Omental fat pad (tissue), 4 donors: ENCODE data around the gene DMRTA2. TPM values are rescaled to one million over a fixed set of nuclear protein-coding genes. Genes with fewer than 3 reads are reported as not detected.

ENCODE experiments used
- ATAC-seq: fragments of 150-250 bp; one replicate; pipeline ENCODE4 v1.9.1; 2016; ENCODE audit warnings: mild to moderate bottlenecking, moderate library complexity; ENCODE audit not compliant: low FRiP score
- DNase-seq: peaks from one replicate; pipeline ENCODE4 v3.0.0-alpha.2; 2019; ENCODE audit warnings: low spot score
- total RNA-seq, 4 donors: library from RNA; depleted of rRNA; stranded (reverse); fragments of >200 nt; gene quantifications; one replicate each; pipeline ENCODE4 v1.1.0, GENCODE V29; 2016
- TF ChIP-seq, protein P1 (sequence below), 3 donors: fragments of 450-650 bp; IDR thresholded peaks; one replicate each; pipeline ENCODE4 v1.5.1; 2016 to 2017; ENCODE audit warnings: antibody characterized with exemption in 3 of 3, mild to moderate bottlenecking in 3 of 3, moderate library complexity in 2 of 3

The DMRTA2 gene
- total RNA-seq, 4 donors from 2014 or later, result not detected

DNA sequence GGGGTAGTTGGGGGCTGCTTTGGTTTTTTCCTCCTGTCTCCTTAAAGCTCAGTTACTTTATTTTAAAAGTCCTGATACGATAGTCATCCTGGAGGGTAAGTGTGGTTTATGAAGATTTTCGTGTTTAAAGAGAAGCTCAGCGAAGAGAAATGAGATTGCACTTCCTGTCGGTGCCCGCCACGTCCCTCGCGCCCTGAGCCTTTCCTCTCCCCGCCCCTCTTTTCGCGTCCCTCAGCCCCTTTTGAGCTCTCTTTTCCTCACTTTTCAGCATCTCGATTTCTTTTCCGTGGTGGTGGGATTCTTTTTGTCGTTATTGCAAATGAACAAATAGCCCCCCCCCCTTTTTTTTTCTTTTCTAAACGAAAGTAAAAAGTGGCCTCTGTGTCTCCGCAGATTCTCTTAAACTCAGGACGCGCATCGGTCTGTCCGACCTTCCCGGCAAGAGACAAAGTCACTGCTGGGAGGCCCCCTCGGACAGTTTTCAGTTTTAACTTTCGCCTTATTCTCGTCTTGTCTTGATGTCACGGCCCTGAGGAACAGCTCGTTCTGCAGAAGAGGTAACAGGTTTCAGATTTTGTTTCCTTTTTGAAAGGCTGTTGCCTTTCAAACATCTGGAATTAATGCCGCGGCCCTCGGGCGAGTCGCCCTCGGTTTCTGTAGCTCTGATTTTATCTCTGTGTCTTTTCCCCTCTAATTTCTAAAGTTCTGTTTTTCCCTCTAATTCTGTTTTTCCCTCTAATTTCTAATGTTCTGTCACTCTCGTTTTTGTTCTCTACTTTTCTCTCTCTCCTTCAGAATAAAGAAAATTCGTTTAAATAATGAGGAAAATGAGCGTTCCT lies 1.0 kb upstream of the DMRTA2 start:
- ATAC-seq, result no peak
- no peak for DNase-seq

DNA sequence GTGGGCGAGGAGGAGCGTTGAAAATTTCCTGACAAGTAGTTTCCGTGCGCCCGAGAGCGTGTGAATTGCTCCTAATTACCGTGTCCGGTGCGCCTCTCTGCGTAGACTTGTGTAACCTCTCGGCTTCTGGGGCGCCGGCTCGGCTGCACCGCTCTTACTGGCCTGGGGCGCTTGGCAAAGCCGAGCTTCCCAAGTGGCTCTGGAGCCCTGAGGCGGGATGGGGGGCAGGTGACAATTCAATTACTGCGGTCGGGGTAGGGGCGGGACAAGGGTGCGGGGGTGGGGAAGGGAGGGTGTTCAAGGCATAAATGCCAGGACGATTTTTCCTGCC lies 392 bp upstream of the DMRTA2 start:
- DNase-seq (no peak), ATAC-seq (no peak)
- TF ChIP-seq, protein P1, sequence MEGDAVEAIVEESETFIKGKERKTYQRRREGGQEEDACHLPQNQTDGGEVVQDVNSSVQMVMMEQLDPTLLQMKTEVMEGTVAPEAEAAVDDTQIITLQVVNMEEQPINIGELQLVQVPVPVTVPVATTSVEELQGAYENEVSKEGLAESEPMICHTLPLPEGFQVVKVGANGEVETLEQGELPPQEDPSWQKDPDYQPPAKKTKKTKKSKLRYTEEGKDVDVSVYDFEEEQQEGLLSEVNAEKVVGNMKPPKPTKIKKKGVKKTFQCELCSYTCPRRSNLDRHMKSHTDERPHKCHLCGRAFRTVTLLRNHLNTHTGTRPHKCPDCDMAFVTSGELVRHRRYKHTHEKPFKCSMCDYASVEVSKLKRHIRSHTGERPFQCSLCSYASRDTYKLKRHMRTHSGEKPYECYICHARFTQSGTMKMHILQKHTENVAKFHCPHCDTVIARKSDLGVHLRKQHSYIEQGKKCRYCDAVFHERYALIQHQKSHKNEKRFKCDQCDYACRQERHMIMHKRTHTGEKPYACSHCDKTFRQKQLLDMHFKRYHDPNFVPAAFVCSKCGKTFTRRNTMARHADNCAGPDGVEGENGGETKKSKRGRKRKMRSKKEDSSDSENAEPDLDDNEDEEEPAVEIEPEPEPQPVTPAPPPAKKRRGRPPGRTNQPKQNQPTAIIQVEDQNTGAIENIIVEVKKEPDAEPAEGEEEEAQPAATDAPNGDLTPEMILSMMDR (IDR thresholded peaks at IDR 0.05), result no peak

More for the DNA sequence above, 1.0 kb upstream of the DMRTA2 start:
- TF ChIP-seq, protein P1 (IDR thresholded peaks at IDR 0.05), result no peak

DNA sequence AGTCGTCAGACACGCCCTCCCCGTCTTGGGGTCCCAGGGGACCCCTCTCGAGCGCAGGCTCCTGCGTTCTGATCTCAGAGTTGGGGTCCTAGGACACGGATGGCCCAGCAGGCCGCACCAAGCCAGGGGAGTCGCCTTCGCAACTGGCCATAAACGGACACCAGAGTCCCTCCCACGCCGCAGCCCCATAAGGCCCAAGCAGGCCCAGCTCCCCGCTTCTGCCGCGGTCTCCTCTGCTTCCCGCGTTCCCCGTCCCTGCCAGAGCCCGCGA lies 633 bp downstream of the DMRTA2 start:
- ATAC-seq (no peak), DNase-seq (no peak)
- TF ChIP-seq, protein P1 (IDR thresholded peaks at IDR 0.05), result no peak

DNA sequence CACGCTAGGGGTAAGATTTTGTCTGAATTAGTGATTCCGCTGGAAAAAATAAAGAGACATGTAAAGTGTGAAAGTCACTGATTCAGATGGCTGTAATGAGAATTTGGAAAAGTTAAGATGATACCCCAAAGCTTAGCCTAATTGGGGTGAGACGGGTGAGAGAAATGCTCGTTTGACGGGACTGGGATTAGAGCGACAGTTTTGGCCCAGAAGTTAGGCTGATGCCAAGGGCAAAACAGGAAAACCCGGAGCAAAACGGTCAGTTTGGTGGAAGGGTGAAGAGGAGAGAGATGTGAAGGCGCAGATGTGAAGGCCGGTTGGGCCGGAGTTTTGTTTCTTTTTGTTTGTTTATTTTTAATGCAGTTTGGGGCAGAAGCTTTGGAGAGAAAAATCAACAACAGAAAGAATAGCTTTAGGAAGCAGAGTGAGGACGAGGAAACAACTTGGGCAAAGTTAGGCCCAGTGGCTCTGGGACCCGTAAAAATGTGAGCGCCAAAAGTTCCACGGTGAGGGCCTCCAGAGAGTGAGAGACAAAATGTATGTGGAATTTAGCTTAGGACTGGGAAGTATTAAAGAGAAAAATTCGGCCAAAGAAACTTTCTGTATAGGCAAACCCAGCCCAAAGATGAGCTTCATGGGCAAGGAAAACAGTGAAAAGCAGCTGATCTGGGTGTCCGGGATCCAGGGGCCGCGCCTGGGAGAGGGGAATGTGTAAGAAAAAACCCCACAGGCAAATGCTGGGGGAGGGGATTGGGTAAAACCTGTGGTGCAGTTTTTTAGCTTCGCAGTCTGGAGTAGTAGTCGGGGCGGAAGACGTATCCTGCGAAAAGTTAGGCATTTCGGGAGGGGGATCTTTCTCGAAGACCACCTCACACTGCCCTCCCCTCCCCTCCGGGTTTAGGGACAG lies 1.2 kb downstream of the DMRTA2 start:
- TF ChIP-seq, protein P1 (IDR thresholded peaks at IDR 0.05), result no peak
- ATAC-seq, result no peak
- no peak for DNase-seq

DNA sequence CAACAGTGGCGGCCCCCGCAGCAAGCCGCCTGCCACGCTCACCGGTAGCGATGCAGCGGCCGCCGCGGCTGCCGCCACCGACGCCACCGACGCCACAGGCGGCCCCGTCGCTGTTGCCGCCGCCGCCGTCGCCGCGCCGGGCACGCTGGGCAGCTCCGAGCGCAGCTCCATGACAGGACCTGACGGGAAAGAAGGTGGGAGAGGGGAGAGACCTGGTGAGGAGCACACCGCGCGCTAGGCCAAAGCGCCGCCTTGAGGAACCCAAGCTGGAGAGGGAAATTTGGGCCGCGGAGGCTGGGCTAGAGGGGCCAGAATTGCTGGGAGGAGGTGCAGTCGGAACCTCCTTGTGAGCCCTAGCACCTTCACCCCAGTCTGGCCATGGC lies 1.9 kb downstream of the DMRTA2 start:
- TF ChIP-seq, protein P1 (IDR thresholded peaks at IDR 0.05), result no peak
- no peak for ATAC-seq
- no peak for DNase-seq

DNA sequence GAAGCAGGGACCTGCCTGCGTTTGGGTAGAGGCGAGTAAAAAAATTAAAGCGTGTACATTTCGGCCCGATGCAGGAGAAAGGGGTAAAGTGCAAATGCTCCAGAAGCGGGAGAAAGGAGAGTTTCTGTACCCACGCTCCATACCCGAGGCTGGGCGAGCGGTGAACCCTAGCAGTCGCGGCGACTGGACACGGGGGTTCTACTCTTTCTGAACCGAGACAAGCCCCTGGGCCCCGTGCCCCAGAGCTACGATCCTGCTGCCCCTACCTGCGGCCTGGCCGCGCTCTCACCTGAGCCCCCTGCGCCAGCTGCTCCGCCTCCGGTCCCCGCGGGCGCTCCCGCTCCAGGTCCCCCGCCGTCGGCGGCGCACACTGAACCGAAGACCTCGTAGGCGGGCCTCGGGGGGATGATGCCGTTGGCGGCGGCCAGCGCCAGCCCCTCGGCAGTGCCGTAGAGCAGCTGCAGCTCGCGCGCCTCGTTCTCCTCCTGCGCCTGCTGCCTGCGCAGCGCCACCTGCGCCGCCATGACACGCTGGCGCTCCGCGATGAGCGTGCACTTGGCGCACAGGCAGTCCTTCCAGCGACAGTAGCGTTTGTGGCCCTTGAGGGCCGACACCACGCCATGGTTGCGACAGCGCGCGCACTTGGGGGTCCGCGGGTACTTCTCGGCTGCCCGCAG lies 2.4 kb downstream of the DMRTA2 start:
- TF ChIP-seq, protein P1 (IDR thresholded peaks at IDR 0.05), result no peak
- DNase-seq (no peak), ATAC-seq (no peak)
